CD4-positive, alpha-beta T cell (primary cell): ENCODE measurements around the gene WWOX. TPM values are rescaled to one million over a fixed set of nuclear protein-coding genes. Genes with fewer than 3 reads are reported as not detected.

Experiments used
- ATAC-seq: fragments of 200-7000 bp; cut with Tn5 transposase; one replicate; pipeline ENCODE4 v1.10.0; 2022; ENCODE audit warnings: mild to moderate bottlenecking; ENCODE audit not compliant: poor library complexity
- CTCF ChIA-PET: fragments of 350-600 bp; sonication (Branson Sonifier 250); formaldehyde crosslinking; loops from one replicate; lab custom pipeline; 2021; ENCODE audit warnings: antibody characterized with exemption, inconsistent platforms; lab: Charles Lee
- POLR2A ChIA-PET: fragments of 350-600 bp; sonication (Branson Sonifier 250); formaldehyde crosslinking; loops from one replicate; lab custom pipeline; 2021; ENCODE audit warnings: antibody characterized with exemption, inconsistent platforms; lab: Charles Lee
- DNase-seq, 14 experiments: peaks; one replicate each; pipeline ENCODE4 v3.0.0-alpha.2; 2013 to 2020; ENCODE audit warnings: mixed read lengths in 2 of 14
- H3K27ac ChIP-seq, 2 donors: one replicate each; pipeline versions ENCODE4 v1.5.1 to v1.7.0; 2013; ENCODE audit warnings: low read length in 2 of 2, low read depth in 1 of 2, mild to moderate bottlenecking in 1 of 2
- H3K27me3 ChIP-seq, 2 experiments: 1 replicate in 1 of 2; 2 replicates in 1 of 2; pipeline versions ENCODE4 v1.6.1 to v1.7.0; 2013; ENCODE audit warnings: low read length in 2 of 2, control low read depth in 1 of 2, mild to moderate bottlenecking in 1 of 2, moderate library complexity in 1 of 2; ENCODE audit not compliant: insufficient read depth in 2 of 2, control insufficient read depth in 1 of 2
- H3K36me3 ChIP-seq: one replicate; pipeline ENCODE4 v1.6.1; 2013; ENCODE audit warnings: low read length, control low read depth; ENCODE audit not compliant: insufficient read depth
- H3K4me1 ChIP-seq: one replicate; pipeline ENCODE4 v1.6.1; 2013; ENCODE audit warnings: low read length, control low read depth; ENCODE audit not compliant: insufficient read depth
- H3K4me3 ChIP-seq: one replicate; pipeline ENCODE4 v1.5.1; 2013; ENCODE audit warnings: mild to moderate bottlenecking, low read length, moderate library complexity
- H3K9me3 ChIP-seq, 2 experiments: 1 replicate in 1 of 2; 2 replicates in 1 of 2; pipeline versions ENCODE4 v1.6.1 to v1.7.0; 2013; ENCODE audit warnings: low read length in 2 of 2, mild to moderate bottlenecking in 2 of 2, control low read depth in 1 of 2, moderate library complexity in 1 of 2; ENCODE audit not compliant: control insufficient read depth in 1 of 2, insufficient read depth in 1 of 2
- H3K27ac Mint-ChIP-seq: one replicate; pipeline ENCODE4 v1.8.0; 2020; ENCODE audit warnings: mixed read lengths
- H3K27me3 Mint-ChIP-seq: one replicate; pipeline ENCODE4 v1.8.0; 2021; ENCODE audit warnings: mixed read lengths
- H3K36me3 Mint-ChIP-seq: one replicate; pipeline ENCODE4 v1.8.0; 2021; ENCODE audit warnings: low read depth, mixed read lengths
- H3K4me1 Mint-ChIP-seq: one replicate; pipeline ENCODE4 v1.8.0; 2021; ENCODE audit warnings: low read depth, mixed read lengths
- H3K4me3 Mint-ChIP-seq: one replicate; pipeline ENCODE4 v1.8.0; 2020; ENCODE audit warnings: mild to moderate bottlenecking, mixed read lengths
- H3K9me3 Mint-ChIP-seq: one replicate; pipeline ENCODE4 v1.8.0; 2020; ENCODE audit warnings: mixed read lengths
- intact Hi-C, 2 experiments: fragments of 100-400 bp; cut with DNase I in 1 of 2; cut with micrococcal nuclease in 1 of 2; formaldehyde crosslinking; loops; one replicate each; pipeline versions ENCODE4 v1.15.1 to v1.9.0; 2023 to 2025; cut with DNase I, micrococcal nuclease
- total RNA-seq, 174 experiments: library from RNA in 2 of 174; stranded (reverse) in 2 of 174; gene quantifications; one replicate each; pipeline ENCODE4 v1.2.3 and lab custom pipeline; 2021 to 2026
- TF ChIP-seq, protein P1 (sequence below): fragments of 200-600 bp; IDR thresholded peaks from one replicate; pipeline ENCODE4 v1.8.0; 2022; ENCODE audit warnings: antibody characterized with exemption, mild to moderate bottlenecking

The WWOX gene
- total RNA-seq, 2 experiments from 2014 or later, result 19.3 to 21.7 TPM

DNA sequence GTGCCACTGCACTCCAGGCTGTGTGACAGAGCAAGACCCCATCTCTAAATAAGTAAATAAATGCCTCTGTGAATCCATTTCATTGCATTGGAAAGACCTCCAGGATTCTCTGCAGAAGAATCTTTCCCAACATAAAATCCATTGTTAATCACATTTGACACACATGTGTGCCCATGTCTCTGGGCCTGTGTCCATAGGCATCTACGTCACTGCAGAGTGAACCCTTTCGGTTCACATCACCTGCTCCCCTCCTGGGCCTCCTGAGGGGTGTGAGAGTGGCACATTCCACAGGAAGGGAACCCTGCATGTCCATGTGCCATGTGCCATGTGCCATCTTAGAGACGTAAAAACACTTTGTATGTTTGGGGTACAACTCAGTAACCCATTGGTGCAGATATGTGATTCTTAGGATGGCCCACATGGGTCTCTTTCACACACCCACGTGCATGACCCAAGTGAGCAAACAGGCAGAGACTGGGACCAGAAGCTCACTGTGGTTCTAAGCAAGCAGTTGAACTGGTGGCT is 1073.6 kb downstream of the WWOX start:
- intact Hi-C loops, result no loop called here
- Mint-ChIP-seq H3K27ac (no peak overlapping the region), H3K27me3 (no peaks in the 10 kb centered on the region), H3K4me1 (no peaks in the 10 kb centered on the region), H3K9me3 (peaks cover 6% of the 10 kb centered on the region), H3K36me3 (no peaks in the 10 kb centered on the region), H3K4me3 (no peak overlapping the region)
- no peaks in the 10 kb centered on the region for H3K36me3 ChIP-seq
- CTCF ChIA-PET, result no interaction called here
- H3K4me1 ChIP-seq, result no peaks in the 10 kb centered on the region
- POLR2A ChIA-PET, result no interaction called here
- H3K4me3 ChIP-seq, result no peak overlapping the region
- no peak for DNase-seq
- no peaks in the 10 kb centered on the region for H3K9me3 ChIP-seq
- no peak for ATAC-seq
- H3K27me3 ChIP-seq, result no peaks in the 10 kb centered on the region
- TF ChIP-seq, protein P1, sequence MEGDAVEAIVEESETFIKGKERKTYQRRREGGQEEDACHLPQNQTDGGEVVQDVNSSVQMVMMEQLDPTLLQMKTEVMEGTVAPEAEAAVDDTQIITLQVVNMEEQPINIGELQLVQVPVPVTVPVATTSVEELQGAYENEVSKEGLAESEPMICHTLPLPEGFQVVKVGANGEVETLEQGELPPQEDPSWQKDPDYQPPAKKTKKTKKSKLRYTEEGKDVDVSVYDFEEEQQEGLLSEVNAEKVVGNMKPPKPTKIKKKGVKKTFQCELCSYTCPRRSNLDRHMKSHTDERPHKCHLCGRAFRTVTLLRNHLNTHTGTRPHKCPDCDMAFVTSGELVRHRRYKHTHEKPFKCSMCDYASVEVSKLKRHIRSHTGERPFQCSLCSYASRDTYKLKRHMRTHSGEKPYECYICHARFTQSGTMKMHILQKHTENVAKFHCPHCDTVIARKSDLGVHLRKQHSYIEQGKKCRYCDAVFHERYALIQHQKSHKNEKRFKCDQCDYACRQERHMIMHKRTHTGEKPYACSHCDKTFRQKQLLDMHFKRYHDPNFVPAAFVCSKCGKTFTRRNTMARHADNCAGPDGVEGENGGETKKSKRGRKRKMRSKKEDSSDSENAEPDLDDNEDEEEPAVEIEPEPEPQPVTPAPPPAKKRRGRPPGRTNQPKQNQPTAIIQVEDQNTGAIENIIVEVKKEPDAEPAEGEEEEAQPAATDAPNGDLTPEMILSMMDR, result no peak
- H3K27ac ChIP-seq, result no peak overlapping the region

DNA sequence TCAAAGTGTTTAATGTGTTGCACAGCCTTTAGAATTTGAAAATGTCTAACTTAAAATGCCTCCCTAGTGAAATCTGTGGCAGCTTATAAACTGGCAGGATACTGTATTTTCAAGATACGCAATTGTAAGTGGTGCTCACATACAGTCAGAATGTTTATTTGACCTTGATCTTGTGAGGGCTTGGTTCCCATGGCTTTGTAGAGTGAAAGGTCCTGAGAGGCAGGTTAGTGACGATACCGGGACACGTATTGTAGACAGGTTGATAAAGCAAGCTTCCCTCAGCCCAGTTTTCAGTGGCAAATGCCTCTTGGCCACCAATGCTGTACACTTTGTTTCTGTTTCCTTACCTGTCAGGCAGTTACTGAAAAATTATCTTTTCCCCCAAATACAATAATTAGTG is 1074.5 kb downstream of the WWOX start:
- Histone ChIP-seq H3K9me3 (no peaks in the 10 kb centered on the region), H3K4me1 (no peaks in the 10 kb centered on the region), H3K27me3 (no peaks in the 10 kb centered on the region), H3K27ac (no peak overlapping the region), H3K4me3 (no peak overlapping the region), H3K36me3 (no peaks in the 10 kb centered on the region)
- Mint-ChIP-seq H3K27ac (no peak overlapping the region), H3K4me1 (no peaks in the 10 kb centered on the region), H3K4me3 (no peak overlapping the region), H3K36me3 (no peaks in the 10 kb centered on the region), H3K9me3 (peaks cover 6% of the 10 kb centered on the region), H3K27me3 (no peaks in the 10 kb centered on the region)
- ChIA-PET CTCF (no interaction called here), POLR2A (no interaction called here)
- TF ChIP-seq, protein P1, result no peak
- ATAC-seq (no peak), DNase-seq (no peak)
- intact Hi-C loops, result no loop called here

DNA sequence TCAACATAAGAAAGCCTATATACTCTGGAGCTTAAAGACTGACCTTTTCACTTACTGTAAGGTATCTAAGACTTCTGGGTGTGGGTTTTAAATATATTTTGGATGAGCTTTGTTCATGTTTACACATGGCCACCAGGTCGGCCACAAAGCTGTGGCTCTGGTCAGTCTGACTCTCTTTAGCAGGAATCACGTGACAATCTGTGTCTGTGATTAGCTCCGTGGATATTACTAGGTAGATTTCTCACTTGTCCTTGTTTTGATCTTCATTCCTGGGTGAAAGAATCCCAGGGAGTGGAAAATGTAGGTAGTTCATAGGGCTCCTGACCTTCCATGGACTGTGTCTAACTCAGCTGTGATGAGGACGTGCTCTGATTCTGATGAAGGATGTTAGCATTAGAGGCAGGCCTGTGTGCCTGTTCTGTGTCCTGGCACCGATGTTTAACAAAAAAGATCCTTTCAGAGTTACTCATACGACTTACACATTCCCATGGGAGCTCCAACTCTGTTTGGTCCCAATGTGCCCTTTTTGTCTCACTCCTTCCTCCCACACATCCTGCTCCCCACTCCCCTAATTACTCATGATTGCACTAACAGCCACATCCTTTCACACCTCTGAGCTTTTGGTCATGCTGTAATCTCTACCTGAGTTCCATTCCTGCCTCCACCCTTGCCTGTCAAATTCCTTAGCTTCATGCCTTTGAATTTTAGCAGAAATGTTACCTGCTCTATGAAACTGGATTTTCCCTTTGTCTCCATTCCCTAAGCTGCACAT is 1076.0 kb downstream of the WWOX start:
- peaks cover 9% of the 10 kb centered on the region for H3K9me3 Mint-ChIP-seq
- H3K36me3 Mint-ChIP-seq, result no peaks in the 10 kb centered on the region
- H3K4me3 ChIP-seq, result no peak overlapping the region
- ChIA-PET CTCF (no interaction called here), POLR2A (no interaction called here)
- no peaks in the 10 kb centered on the region for H3K4me1 Mint-ChIP-seq
- H3K27ac Mint-ChIP-seq, result no peak overlapping the region
- no peaks in the 10 kb centered on the region for H3K4me1 ChIP-seq
- no peaks in the 10 kb centered on the region for H3K27me3 ChIP-seq
- no peaks in the 10 kb centered on the region for H3K27me3 Mint-ChIP-seq
- no peak overlapping the region for H3K27ac ChIP-seq
- H3K36me3 ChIP-seq, result no peaks in the 10 kb centered on the region
- H3K4me3 Mint-ChIP-seq, result no peak overlapping the region
- TF ChIP-seq, protein P1, result no peak
- no peak for DNase-seq
- intact Hi-C loops, result no loop called here
- ATAC-seq, result no peak
- H3K9me3 ChIP-seq, result no peaks in the 10 kb centered on the region
